Uterus (tissue), 2 donors: ENCODE measurements around the gene DNAH1.

Source experiments
- POLR2A ChIP-seq, 2 donors: fragments of 450-650 bp; IDR thresholded peaks; one replicate each; pipeline ENCODE4 v1.6.1; 2016; ENCODE audit warnings: antibody characterized with exemption in 2 of 2, mild to moderate bottlenecking in 1 of 2, moderate library complexity in 1 of 2
- TF ChIP-seq, protein P1 (sequence below), 4 experiments: fragments of 200-600 bp in 2 of 4; fragments of 450-650 bp in 2 of 4; sonication (generic) in 2 of 4; IDR thresholded peaks; one replicate each; pipeline ENCODE4 v1.5.1; 2016 to 2019; ENCODE audit warnings: antibody characterized with exemption in 4 of 4, mild to moderate bottlenecking in 2 of 4, moderate library complexity in 1 of 4

DNA sequence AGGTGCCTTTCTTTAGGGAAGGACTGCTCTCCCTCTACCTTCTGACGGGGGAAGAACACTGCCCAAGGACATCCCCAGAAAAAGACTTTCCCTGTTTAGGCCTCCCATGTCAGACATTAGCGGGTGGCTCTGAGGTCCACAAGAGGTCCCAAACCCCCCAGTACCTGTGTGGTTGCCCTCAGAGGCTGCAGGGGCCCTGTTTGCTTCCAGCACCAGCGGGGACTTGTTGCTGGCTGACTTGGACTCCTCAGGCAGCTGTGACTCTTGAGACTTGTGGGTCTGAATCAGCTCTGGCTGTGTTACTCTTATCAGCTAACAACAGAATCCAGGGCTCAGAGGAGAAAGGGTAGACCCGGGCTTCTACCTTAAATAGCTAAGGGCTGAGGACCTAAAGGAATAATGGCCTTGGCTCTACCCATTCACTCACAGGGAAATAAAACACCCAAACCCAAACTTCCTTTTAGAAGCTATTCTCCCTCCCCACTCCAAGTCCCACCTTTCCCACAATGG is 89.5 kb downstream of the DNAH1 start:
- TF ChIP-seq, protein P1, sequence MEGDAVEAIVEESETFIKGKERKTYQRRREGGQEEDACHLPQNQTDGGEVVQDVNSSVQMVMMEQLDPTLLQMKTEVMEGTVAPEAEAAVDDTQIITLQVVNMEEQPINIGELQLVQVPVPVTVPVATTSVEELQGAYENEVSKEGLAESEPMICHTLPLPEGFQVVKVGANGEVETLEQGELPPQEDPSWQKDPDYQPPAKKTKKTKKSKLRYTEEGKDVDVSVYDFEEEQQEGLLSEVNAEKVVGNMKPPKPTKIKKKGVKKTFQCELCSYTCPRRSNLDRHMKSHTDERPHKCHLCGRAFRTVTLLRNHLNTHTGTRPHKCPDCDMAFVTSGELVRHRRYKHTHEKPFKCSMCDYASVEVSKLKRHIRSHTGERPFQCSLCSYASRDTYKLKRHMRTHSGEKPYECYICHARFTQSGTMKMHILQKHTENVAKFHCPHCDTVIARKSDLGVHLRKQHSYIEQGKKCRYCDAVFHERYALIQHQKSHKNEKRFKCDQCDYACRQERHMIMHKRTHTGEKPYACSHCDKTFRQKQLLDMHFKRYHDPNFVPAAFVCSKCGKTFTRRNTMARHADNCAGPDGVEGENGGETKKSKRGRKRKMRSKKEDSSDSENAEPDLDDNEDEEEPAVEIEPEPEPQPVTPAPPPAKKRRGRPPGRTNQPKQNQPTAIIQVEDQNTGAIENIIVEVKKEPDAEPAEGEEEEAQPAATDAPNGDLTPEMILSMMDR (IDR thresholded peaks at IDR 0.05): no peak
- TF ChIP-seq POLR2A (IDR thresholded peaks at IDR 0.05): no peak
